ENCODE results near the gene ZFP57.

ZFP57 gene

DNA sequence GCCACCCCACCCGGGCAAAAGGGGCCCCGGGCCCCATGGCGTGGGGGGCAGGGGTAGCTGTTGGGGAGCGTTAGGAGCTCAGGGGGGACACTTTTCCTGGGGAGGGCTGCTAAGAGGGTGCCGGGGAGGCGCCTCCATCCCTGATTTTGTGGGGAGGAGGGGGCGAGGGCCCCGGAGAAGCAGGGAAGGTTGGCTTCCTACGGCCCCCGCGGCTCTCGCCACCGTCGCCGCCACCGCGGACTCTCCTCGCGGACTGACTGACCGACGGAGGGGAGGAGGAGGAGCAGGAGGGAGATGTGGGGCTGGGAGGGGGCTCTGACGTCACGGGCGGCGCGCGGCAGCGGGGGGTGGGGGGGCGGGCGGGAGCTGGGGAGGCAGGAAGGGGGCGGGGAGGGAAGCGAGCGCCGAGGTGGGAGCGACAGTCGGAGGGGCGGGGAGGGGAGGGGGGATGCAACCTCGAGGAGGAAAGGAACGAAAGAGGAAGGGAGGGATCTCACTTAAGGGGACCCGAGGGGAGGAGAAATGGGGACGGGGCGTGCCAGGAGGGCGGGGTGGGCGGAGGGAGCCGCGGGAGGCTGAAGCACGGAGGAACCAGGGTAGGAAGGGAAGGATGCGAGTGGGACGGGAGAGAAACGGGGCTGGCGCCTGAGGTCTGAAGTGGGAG lies 53.1 kb downstream of the ZFP57 start:
- DNase-seq (ENCODE audit: extremely low read depth in 1 of 2, low read depth in 1 of 2): peak in 1 of 2 donors; percentile 20

DNA sequence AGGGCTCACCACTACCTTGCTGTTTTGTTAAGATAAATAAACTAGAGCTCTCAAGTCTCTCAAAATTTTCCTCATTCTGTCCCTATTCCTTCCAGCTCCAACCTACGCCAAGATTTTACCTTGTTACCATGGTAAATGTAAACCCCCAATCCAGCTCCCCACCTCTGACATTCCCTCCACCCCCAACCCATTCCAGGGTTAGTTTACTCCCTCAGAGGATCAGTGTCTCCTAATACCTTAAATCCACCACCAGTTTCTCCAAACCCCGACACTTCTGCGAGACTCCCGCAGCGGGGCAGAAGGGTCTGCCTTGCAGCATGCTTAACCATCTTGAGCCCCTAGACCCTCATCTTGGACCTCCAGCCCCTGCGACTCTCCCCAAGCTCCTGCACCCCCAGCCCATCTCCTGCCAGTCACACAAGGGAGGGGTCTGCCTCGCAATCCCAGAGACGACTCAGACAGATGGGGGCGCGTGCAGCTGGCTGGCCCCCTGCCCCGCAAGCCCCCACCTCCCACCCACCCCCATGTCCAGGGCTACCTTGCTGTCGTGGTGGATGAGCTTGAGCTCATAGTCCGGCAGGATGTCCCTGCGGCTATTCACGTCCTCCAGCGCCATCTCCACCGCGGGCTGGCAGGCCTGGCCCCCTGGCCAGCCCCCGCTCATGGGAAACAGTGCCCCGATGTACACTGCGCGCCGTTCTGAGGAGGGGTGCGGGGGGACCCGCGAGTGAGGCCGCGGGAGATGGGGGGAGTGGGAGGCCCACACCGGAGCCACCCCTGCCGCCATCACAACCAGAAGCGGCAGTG lies 53.8 kb downstream of the ZFP57 start:
- no peak for DNase-seq (ENCODE audit: extremely low read depth in 1 of 2, low read depth in 1 of 2)

DNA sequence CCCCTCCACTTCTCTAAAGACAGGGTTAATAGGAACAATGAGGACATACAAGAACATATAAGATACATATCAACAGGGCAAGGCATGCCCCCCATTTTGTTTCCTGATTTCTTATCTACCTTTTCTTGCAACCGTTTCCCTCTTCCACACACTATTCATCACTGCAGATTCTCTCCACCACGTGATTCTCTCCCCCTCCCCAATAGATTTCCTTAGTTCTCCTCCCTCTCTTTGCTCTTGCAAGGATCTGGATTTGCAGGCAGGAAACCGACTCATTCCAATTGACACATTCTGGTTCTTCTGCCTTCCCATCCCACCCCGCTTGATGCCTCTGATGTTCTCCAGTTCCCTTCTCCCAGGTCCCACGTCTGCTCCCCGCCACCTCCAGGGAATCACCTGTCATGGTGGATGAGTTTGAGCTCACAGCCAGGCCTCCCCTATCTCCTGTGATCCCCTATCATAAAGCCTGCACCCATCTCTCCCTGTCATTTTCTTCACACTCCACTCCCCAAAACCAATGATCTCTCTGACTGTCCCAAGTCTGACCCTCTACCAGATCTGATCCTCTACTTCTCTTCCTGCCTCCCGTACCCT lies 55.5 kb downstream of the ZFP57 start:
- DNase-seq (ENCODE audit: extremely low read depth in 1 of 2, low read depth in 1 of 2): no peak

DNA sequence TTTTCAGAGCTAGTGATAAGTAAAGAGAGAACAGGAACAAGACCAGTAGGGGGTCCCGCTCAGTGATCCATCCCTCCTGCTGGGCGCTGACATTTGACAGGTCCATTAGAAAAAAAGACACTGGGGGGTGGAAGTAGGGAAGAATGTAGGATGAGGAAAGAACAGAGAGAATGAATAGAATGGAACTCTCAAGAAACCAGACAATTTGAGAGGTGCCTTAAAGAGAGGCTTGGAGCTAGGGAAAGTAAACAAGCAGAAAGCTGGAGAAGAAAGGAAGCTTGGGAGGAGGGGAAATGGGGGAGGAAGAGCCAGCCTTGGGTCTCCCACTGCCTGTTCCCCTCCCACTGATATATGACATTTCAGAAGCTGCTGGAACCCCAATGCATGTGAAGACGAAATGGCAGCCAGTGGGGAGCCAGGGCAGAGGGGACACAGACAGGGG lies 56.4 kb downstream of the ZFP57 start:
- no peak for DNase-seq (ENCODE audit: extremely low read depth in 1 of 2, low read depth in 1 of 2)
